Thyroid gland (tissue), 4 donors: Measurements from ENCODE around the gene CDC6. TPM values are rescaled to one million over a fixed set of nuclear protein-coding genes. Genes with fewer than 3 reads are reported as not detected.

Experiments used
- DNase-seq, 2 donors: peaks; one replicate each; pipeline ENCODE4 v3.0.0-alpha.2; 2019
- H3K27ac ChIP-seq, 3 donors: fragments of 200-600 bp; sonication (generic); 1 replicate in 2 of 3; 2 replicates in 1 of 3; pipeline ENCODE4 v1.5.1; 2016 to 2019; ENCODE audit warnings: mild to moderate bottlenecking in 1 of 3, moderate library complexity in 1 of 3
- H3K27me3 ChIP-seq: fragments of 200-600 bp; sonication (generic); one replicate; pipeline ENCODE4 v1.5.1; 2019
- H3K36me3 ChIP-seq, 2 donors: fragments of 200-600 bp; sonication (generic); one replicate each; pipeline ENCODE4 v1.5.1; 2016 to 2019
- H3K4me1 ChIP-seq, 2 donors: fragments of 200-600 bp; sonication (generic); one replicate each; pipeline ENCODE4 v1.5.1; 2017 to 2019
- H3K4me3 ChIP-seq, 3 donors: fragments of 200-600 bp; sonication (generic); replicated peaks in 1 of 3; 1 replicate in 2 of 3; 2 replicates in 1 of 3; pipeline ENCODE4 v1.5.1; 2016; ENCODE audit warnings: mild to moderate bottlenecking in 1 of 3
- H3K9me3 ChIP-seq: fragments of 200-600 bp; sonication (generic); one replicate; pipeline ENCODE4 v1.5.1; 2017
- POLR2A ChIP-seq, 2 donors: fragments of 450-650 bp; IDR thresholded peaks; one replicate each; pipeline ENCODE4 v1.6.1; 2017; ENCODE audit warnings: antibody characterized with exemption in 2 of 2, mild to moderate bottlenecking in 2 of 2, moderate library complexity in 1 of 2
- WGBS, 2 donors: methylation state at CpG; one replicate each; pipeline ENCODE4 v1.1.5; 2017; 5-methylcytosine and 5-hydroxymethylcytosine counted together
- intact Hi-C: fragments of 100-400 bp; cut with DNase I; formaldehyde crosslinking; loops from one replicate; pipeline ENCODE4 v1.15.1; 2023
- total RNA-seq, 4 donors: library from RNA; depleted of rRNA; stranded (reverse); fragments of >200 nt; gene quantifications; one replicate each; pipeline ENCODE4 v1.2.3, GENCODE V29; 2016
- TF ChIP-seq, protein P1 (sequence below), 6 experiments: fragments of 200-600 bp in 3 of 6; fragments of 450-650 bp in 3 of 6; sonication (generic) in 3 of 6; IDR thresholded peaks; one replicate each; pipeline ENCODE4 v1.5.1; 2016 to 2019; ENCODE audit warnings: antibody characterized with exemption in 6 of 6, mild to moderate bottlenecking in 2 of 6, inconsistent platforms in 1 of 6, moderate library complexity in 1 of 6

CDC6 gene
- total RNA-seq, 4 donors from 2014 or later, result 0.63 to 5.2 (median 0.79) TPM

DNA sequence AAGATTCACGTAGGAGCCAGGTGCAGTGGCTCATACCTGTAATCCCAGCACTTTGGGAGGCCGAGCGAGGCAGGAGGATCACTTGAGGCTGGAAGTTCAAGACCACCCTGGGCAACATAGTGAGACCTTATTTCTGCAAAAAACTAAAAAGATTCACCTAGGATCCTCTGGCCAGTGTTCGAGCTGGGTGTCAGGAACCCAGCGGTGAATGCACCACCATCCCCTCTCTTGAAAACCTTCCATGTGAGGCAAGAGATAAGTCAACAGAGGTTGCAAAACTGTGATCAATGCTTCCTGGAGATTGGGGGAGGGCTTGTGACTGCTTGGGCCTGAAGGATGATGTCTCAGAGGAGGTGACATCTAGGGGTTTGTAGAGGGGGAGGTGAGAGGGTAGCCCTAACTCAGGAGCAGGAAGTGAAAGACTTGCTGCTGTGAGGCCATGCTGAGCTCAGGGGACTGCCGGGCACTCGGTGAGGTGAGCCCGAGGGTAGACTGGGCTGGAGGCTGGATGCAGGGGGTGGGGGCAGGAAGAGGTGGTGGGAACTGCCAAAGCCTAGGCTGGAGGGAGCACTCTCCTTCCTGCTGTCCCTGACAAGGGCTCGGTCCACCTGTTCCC, 65.2 kb downstream of the CDC6 start:
- intact Hi-C loops, result no loop called here
- DNase-seq, result no peak
- Histone ChIP-seq H3K36me3 (peaks cover 23 to 50% of the 10 kb centered on the region in 2 donors), H3K4me1 (peaks cover 18 to 35% of the 10 kb centered on the region in 2 donors), H3K4me3 (no peak overlapping the region), H3K27me3 (no peaks in the 10 kb centered on the region), H3K9me3 (no peaks in the 10 kb centered on the region), H3K27ac (no peak overlapping the region)
- WGBS, 2 donors, result 82 to 83% methylated on average over 9 of the region's 9 CpGs
- TF ChIP-seq, protein P1, sequence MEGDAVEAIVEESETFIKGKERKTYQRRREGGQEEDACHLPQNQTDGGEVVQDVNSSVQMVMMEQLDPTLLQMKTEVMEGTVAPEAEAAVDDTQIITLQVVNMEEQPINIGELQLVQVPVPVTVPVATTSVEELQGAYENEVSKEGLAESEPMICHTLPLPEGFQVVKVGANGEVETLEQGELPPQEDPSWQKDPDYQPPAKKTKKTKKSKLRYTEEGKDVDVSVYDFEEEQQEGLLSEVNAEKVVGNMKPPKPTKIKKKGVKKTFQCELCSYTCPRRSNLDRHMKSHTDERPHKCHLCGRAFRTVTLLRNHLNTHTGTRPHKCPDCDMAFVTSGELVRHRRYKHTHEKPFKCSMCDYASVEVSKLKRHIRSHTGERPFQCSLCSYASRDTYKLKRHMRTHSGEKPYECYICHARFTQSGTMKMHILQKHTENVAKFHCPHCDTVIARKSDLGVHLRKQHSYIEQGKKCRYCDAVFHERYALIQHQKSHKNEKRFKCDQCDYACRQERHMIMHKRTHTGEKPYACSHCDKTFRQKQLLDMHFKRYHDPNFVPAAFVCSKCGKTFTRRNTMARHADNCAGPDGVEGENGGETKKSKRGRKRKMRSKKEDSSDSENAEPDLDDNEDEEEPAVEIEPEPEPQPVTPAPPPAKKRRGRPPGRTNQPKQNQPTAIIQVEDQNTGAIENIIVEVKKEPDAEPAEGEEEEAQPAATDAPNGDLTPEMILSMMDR (IDR thresholded peaks at IDR 0.05), result no peak
- TF ChIP-seq POLR2A (IDR thresholded peaks at IDR 0.05), result no peak

Other genes with a start within 250 kb of the CDC6 start
- gene MED24, start 233.5 kb upstream of the CDC6 start, total RNA-seq, result 10 to 100 TPM; 37.1 to 68.4 (median 56.6) TPM
- 10 to 100 TPM; 34.0 to 52.9 (median 44.8) TPM for gene THRA, start 224.9 kb upstream of the CDC6 start, total RNA-seq
- gene NR1D1, start 187.3 kb upstream of the CDC6 start, total RNA-seq, result 1 to 10 TPM; 3.4 to 9.9 (median 5.1) TPM
- 100 to 1,000 TPM in 1 of 4 donors, 10 to 100 TPM in 3; 69.9 to 101 (median 80.4) TPM for gene MSL1, start 165.9 kb upstream of the CDC6 start, total RNA-seq
- 100 to 1,000 TPM in 1 of 4 donors, 10 to 100 TPM in 3; 88.2 to 103 (median 95.5) TPM for gene CASC3, start 147.3 kb upstream of the CDC6 start, total RNA-seq
- 1 to 10 TPM; 1.3 to 5.2 (median 4.1) TPM for gene RAPGEFL1, start 110.4 kb upstream of the CDC6 start, total RNA-seq
- 10 to 100 TPM; 13.2 to 14.6 (median 14.5) TPM for gene WIPF2, start 68.6 kb upstream of the CDC6 start, total RNA-seq
- gene RARA, start 21.3 kb downstream of the CDC6 start, total RNA-seq, result 10 to 100 TPM; 20.0 to 60.9 (median 35.2) TPM
- gene GJD3, start 76.9 kb downstream of the CDC6 start, total RNA-seq, result 1 to 10 TPM; 1.6 to 3.4 (median 1.7) TPM
- gene TOP2A, start 130.0 kb downstream of the CDC6 start, total RNA-seq, result 1 to 10 TPM in 3 of 4 donors, under 1 TPM in 1; 0.20 to 5.2 (median 2.2) TPM
- gene IGFBP4, start 155.6 kb downstream of the CDC6 start, total RNA-seq, result 100 to 1,000 TPM; 234 to 334 (median 274) TPM
- 10 to 100 TPM in 2 of 4 donors, 1 to 10 TPM in 2; 5.4 to 24.7 (median 16.2) TPM for gene TNS4, start 213.7 kb downstream of the CDC6 start, total RNA-seq